ENCODE data around the gene HHAT. TPM values are rescaled to one million over a fixed set of nuclear protein-coding genes. Genes with fewer than 3 reads are reported as not detected.

The HHAT gene
- total RNA-seq, 4 donors from 2014 or later: 4.6 to 8.8 (median 6.7) TPM

DNA sequence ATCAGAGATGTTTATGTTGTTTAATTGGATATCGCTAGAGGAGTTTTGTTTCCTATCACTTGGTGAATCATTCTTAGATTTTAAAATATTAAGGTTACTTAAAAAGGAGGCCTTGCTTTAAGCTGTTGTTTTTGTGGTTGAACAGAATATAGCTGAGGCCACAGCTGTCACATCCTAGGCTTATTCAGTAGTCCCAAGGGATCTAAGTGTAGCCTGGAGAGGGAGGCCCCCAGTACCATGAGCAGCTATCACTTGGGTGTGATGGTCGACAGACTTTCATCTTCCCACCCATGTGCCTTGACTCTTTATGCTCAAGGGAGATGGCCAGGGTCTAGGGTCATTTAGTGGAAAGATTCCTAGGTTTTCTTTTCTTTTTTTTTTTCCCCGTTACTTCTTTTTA is 278.7 kb downstream of the HHAT start:
- no peak for DNase-seq (ENCODE audit: low spot score in 2 of 2)
- no peak overlapping the region for H3K4me3 ChIP-seq (ENCODE audit: low read depth, poor library complexity, severe bottlenecking)
- WGBS, 2 donors: 78 to 88% methylated on average over 3 of the region's 3 CpGs
- TF ChIP-seq POLR2A (IDR thresholded peaks at IDR 0.05) (no peak), CTCF (IDR thresholded peaks at IDR 0.05) (no peak)
- intact Hi-C loops (cut with DNase I; ENCODE audit: low total_unique reads): no loop called here

- 70 to 75% methylated on average over 5 of the region's 5 CpGs for WGBS, 2 donors
- no peak for TF ChIP-seq CTCF (IDR thresholded peaks at IDR 0.05)
- no peak for TF ChIP-seq POLR2A (IDR thresholded peaks at IDR 0.05)
- DNase-seq (ENCODE audit: low spot score in 2 of 2): no peak
- H3K4me3 ChIP-seq (ENCODE audit: low read depth, poor library complexity, severe bottlenecking): no peak overlapping the region
- intact Hi-C loops (cut with DNase I; ENCODE audit: low total_unique reads): no loop called here
Observed at GRCh38 chr1:210608767-210609166, 280.1 kb downstream of the HHAT start.

GRCh38 chr1:210616356-210616755 is 287.7 kb downstream of the HHAT start:
- DNase-seq (ENCODE audit: low spot score in 2 of 2): no peak
- 88 to 89% methylated on average over 4 of the region's 4 CpGs for WGBS, 2 donors
- H3K4me3 ChIP-seq (ENCODE audit: low read depth, poor library complexity, severe bottlenecking): no peak overlapping the region
- intact Hi-C loops (cut with DNase I; ENCODE audit: low total_unique reads): no loop called here
- TF ChIP-seq CTCF (IDR thresholded peaks at IDR 0.05) (no peak), POLR2A (IDR thresholded peaks at IDR 0.05) (no peak)

GRCh38 chr1:210617293-210617692 is 288.6 kb downstream of the HHAT start:
- TF ChIP-seq POLR2A (IDR thresholded peaks at IDR 0.05): no peak
- no peak for TF ChIP-seq CTCF (IDR thresholded peaks at IDR 0.05)
- 77 to 79% methylated on average over 1 of the region's 1 CpG for WGBS, 2 donors

DNA sequence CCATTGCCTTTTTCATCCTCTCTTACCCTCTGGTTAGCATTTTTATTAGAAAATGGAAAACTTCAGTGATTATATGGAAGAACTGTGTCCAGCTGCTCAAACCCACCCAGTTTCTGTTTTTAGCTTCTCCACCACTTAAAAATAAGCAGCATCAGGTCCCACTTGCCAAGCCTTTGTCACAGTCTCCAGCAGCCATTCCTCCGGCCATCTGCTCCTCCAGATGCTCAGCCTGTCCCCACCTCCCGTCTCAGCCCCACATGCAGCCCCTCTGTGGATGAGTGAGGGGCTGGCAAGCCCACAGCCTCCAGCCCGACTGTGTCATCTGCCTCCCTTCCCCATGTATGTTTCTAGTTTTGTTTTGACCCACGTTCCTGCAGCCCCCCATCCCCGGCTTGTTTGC is 289.7 kb downstream of the HHAT start:
- no peak overlapping the region for H3K4me3 ChIP-seq (ENCODE audit: low read depth, poor library complexity, severe bottlenecking)
- TF ChIP-seq POLR2A (IDR thresholded peaks at IDR 0.05) (no peak), CTCF (IDR thresholded peaks at IDR 0.05) (no peak)
- whole genome bisulfite sequencing, 2 donors: 76 to 77% methylated on average over 5 of the region's 5 CpGs
- no peak for DNase-seq (ENCODE audit: low spot score in 2 of 2)
- intact Hi-C loops (cut with DNase I; ENCODE audit: low total_unique reads): no loop called here

More at GRCh38 chr1:210617293-210617692, 288.6 kb downstream of the HHAT start:
- no peak overlapping the region for H3K4me3 ChIP-seq (ENCODE audit: low read depth, poor library complexity, severe bottlenecking)
- no peak for DNase-seq (ENCODE audit: low spot score in 2 of 2)
- intact Hi-C loops (cut with DNase I; ENCODE audit: low total_unique reads): no loop called here

GRCh38 chr1:210620867-210621488 is 292.3 kb downstream of the HHAT start:
- WGBS, 2 donors: 82 to 91% methylated on average over 6 of the region's 6 CpGs
- TF ChIP-seq CTCF (IDR thresholded peaks at IDR 0.05) (no peak), POLR2A (IDR thresholded peaks at IDR 0.05) (no peak)

More at GRCh38 chr1:210620867-210621488, 292.3 kb downstream of the HHAT start:
- no peak overlapping the region for H3K4me3 ChIP-seq (ENCODE audit: low read depth, poor library complexity, severe bottlenecking)
- no peak for DNase-seq (ENCODE audit: low spot score in 2 of 2)
- intact Hi-C loops (cut with DNase I; ENCODE audit: low total_unique reads): no loop called here

Measured in lower leg skin (tissue), 4 donors.